ENCODE data around the gene C12orf56. TPM values are rescaled to one million over a fixed set of nuclear protein-coding genes. Genes with fewer than 3 reads are reported as not detected.
"Not testable (repeated sequence)": the region's sequence is repeated elsewhere in the genome, so short reads cannot be mapped to it uniquely, and the experiment has no call there.

The C12orf56 gene
- polyA plus RNA-seq, 4 donors, result 0.92 to 1.4 (median 1.2) TPM

DNA sequence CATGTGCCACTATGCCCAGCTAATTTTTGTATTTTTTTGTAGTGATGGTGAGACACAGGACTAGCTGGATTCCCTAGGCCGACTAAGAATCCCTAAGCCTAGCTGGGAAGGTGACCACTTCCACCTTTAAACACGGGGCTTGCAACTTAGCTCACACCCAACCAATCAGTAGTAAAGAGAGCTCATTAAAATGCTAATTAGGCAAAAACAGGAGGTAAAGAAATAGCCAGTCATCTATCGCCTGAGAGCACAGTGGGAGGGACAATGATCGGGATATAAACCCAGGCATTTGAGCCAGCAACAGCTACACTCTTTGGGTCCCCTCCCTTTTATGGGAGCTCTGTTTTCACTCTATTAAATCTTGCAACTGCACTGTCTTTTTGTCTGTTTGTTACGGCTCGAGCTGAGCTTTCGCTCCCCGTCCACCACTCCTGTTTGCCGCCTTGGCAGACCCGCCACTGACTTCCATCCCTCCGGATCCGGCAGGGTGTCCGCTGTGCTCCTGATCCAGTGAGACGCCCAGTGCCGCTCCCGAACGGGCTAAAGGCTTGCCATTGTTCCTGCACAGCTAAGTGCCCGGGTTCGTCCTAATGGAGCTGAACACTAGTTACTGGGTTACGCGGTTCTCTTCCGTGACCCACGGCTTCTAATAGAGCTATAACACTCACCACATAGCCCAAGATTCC lies 70.9 kb downstream of the C12orf56 start:
- DNase-seq (ENCODE audit: low read depth in 4 of 4, low spot score in 3 of 4), result not testable (repeated sequence)

DNA sequence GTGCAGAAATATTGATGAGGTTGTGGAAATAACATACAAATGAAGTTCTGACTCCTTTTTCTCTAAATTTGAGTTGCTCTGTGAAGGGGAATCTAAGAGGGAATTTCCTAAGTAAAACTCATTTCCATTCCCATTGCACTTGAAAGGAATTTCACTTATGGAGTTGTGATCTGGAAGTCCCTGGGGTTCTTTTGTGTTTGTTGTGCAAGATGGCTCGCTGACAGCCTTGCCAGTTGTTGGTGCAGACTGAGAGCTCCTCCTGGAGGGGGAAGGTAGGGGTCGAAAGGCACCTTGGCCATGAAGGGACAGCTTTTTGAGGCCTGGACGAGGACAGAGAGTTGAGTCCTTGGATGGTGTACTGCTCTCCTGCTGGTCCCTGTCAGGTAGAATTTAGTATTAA lies 72.0 kb downstream of the C12orf56 start:
- DNase-seq (ENCODE audit: low read depth in 4 of 4, low spot score in 3 of 4), result no peak

GRCh38 chr12:64311877-64312276 lies 78.7 kb downstream of the C12orf56 start:
- no peak for DNase-seq (ENCODE audit: low read depth in 4 of 4, low spot score in 3 of 4)

DNA sequence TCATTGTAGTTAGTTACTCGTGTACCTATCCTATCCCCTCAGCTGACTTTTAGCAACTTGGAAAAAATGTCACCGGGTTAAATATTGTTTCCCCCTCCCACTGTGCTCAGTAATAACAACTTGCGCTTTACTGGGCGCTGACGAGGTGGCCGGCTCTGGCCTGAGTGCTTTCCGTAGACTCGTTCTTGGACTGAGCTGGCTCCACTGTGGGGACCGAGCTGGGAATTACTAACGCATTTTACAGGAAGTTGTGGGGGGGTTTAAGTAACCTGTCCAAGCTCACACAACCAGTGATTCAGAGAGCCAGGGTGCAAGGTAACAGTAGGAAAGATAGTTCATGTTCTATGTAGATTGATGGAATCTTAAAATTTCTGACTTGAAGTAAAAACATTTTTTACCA lies 86.0 kb downstream of the C12orf56 start:
- DNase-seq (ENCODE audit: low read depth in 4 of 4, low spot score in 3 of 4), result no peak

- no peak for DNase-seq (ENCODE audit: low read depth in 4 of 4, low spot score in 3 of 4)
Observed at GRCh38 chr12:64299628-64300027, 90.9 kb downstream of the C12orf56 start.

DNA sequence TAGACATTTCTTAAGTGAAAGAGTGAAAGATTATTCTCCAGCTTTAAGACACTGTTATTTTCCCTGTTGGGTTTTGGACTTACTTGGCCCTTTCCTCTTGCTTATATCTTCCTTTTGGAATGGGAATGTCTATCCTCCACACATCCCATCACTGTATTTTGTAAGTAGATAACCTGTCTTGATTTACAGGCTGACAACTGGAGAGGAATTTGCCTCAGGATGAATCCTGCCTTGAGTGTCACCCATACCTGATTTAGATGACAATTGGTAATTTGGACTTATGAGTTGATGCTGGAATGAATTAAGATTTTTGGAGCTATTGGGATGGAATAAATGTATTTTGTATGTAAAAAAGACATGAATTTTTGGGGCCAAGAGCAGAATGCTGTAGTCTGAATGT lies 94.3 kb downstream of the C12orf56 start:
- DNase-seq (ENCODE audit: low read depth in 4 of 4, low spot score in 3 of 4), result no peak

GRCh38 chr12:64293654-64294364 lies 96.7 kb downstream of the C12orf56 start:
- no peak for DNase-seq (ENCODE audit: low read depth in 4 of 4, low spot score in 3 of 4)

DNA sequence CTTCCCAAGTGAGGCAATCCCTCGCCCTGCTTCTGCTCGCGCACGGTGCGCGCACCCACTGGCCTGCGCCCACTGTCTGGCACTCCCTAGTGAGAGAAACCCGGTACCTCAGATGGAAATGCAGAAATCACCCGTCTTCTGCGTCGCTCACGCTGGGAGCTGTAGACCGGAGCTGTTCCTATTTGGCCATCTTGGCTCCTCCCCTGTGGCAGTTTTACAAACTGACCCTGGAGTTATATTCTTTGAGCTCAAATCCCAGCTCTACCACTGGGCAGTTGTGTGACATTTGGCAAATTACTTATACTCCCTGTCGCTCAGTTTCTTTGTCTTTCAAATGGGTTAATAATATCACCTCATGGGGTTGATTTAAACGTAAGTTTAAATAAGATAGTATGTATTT lies 97.4 kb downstream of the C12orf56 start:
- not testable (repeated sequence) for DNase-seq (ENCODE audit: low read depth in 4 of 4, low spot score in 3 of 4)

DNA sequence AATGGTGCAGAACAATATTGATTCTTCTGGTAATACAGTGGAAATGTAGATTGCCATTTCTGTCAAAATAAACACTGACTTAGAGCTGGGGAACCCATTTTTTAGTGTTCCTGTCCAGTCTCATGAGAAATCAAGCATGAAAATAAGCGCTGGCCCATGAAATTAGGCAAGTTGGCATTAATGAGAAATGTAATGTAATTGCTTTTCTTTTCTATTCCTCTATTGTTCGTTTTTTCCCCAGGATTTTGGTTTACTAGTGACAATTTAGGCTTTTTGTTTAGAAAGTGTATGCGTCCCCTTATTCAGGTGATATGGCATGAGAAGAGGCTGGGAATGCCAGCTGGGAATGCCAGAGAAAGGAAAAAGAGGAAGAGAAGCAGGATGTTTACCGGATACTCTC lies 104.0 kb downstream of the C12orf56 start:
- DNase-seq (ENCODE audit: low read depth in 4 of 4, low spot score in 3 of 4), result no peak

DNA sequence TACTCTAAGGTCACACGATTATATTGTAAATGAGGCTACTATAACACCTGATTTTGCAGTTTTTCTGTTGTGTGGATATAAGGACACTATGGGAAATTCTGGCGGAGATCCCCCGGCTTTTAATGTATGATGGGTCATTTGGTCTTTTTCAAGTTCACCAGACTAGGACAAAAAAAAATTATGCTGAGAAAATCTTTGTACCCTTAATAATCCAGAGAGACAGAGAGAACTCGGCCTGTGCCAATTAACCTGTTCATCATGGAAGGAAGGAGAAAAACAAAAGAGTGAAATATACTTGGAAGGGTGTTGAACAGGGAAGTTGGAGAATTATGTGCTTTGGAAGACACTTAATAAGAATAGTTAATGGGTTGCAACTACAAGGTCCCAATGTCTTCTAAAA lies 106.3 kb downstream of the C12orf56 start:
- no peak for DNase-seq (ENCODE audit: low read depth in 4 of 4, low spot score in 3 of 4)

- DNase-seq (ENCODE audit: low read depth in 4 of 4, low spot score in 3 of 4), result no peak
Observed at GRCh38 chr12:64278421-64278820, 112.1 kb downstream of the C12orf56 start.

- DNase-seq (ENCODE audit: low read depth in 4 of 4, low spot score in 3 of 4), result no peak
Observed at GRCh38 chr12:64273527-64274403, 116.8 kb downstream of the C12orf56 start.

DNA sequence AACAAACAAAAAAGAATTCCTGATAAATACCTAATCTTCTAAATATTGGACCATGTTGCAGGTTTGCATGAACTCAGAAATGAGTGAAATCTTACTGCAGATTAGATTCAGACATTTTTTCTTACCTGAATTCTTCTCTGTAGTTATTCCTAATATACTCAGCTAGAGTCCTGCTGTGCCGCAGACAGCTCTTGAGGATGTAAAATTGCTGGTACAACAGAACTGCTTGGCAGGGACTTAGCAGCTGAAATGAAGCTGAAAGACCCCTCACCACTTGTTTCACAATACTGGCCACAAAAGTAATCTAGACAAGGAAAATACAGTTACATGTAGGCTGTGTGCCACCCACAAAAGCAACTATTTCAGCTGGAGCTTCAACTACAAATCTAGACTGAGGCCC lies 120.1 kb downstream of the C12orf56 start:
- no peak for DNase-seq (ENCODE audit: low read depth in 4 of 4, low spot score in 3 of 4)

- no peak for DNase-seq (ENCODE audit: low read depth in 4 of 4, low spot score in 3 of 4)
Observed at GRCh38 chr12:64269161-64269560, 121.4 kb downstream of the C12orf56 start.

GRCh38 chr12:64268409-64268808 lies 122.1 kb downstream of the C12orf56 start:
- no peak for DNase-seq (ENCODE audit: low read depth in 4 of 4, low spot score in 3 of 4)

DNA sequence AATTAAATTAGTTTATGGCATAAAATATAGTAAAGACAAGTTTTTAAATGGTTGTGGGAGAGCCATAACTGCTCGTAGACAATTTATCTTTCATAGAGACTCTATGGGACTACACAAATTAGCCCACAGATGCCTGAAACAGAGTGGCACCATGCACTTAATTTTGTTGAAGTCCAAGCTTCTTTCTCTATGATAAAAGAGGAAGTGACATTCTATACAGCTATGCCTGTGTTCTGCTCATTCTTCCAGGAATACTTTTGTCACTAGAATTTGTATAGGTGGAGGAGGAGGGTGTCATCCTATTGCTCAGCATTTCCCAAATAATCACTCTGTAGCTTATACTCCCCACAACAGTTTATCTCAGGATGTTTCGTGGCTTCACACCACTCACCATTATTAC lies 124.7 kb downstream of the C12orf56 start:
- no peak for DNase-seq (ENCODE audit: low read depth in 4 of 4, low spot score in 3 of 4)

GRCh38 chr12:64261813-64262212 lies 128.7 kb downstream of the C12orf56 start:
- DNase-seq (ENCODE audit: low read depth in 4 of 4, low spot score in 3 of 4), result no peak

- DNase-seq (ENCODE audit: low read depth in 4 of 4, low spot score in 3 of 4), result no peak
Observed at GRCh38 chr12:64258576-64258975, 132.0 kb downstream of the C12orf56 start.

- peak; percentile 45 to 60 (median 52) for DNase-seq (ENCODE audit: low read depth in 4 of 4, low spot score in 3 of 4)
Observed at GRCh38 chr12:64256166-64256800, 134.3 kb downstream of the C12orf56 start.

- DNase-seq (ENCODE audit: low read depth in 4 of 4, low spot score in 3 of 4), result no peak
Observed at GRCh38 chr12:64255249-64255648, 135.3 kb downstream of the C12orf56 start.

DNA sequence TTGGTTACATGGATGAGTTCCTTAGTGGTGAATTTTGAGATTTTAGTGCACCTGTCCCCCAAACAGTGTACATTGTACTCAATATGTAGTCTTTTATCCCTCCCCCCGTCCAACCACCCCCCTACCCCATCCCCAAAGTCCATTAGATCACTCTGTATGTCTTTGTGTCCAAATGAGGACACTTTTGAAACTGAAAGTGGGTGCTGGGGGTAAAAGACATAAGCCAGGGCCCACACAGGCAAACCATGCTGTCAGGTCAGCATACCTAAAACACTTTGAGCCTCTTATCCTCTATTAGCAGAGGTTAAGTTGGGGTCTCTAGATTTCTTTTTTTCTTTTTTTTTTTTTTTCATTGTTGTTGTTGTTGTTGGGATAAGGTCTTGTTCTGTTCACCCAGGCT lies 137.2 kb downstream of the C12orf56 start:
- no peak for DNase-seq (ENCODE audit: low read depth in 4 of 4, low spot score in 3 of 4)

Measured in right renal pelvis (tissue), 4 donors.